Adipose tissue (tissue), 3 donors: ENCODE measurements around the gene IRX3. TPM values are rescaled to one million over a fixed set of nuclear protein-coding genes. Genes with fewer than 3 reads are reported as not detected.

Experiments used
- H3K27ac ChIP-seq: one replicate; pipeline ENCODE4 v1.5.1; 2013; ENCODE audit warnings: low read depth, low read length
- WGBS, 3 donors: extraction: QIAGEN DNeasy Blood & Tissue Kit; methylation state at CpG; one replicate each; pipeline ENCODE4 v1.1.7; 2013; 5-methylcytosine and 5-hydroxymethylcytosine counted together
- polyA plus RNA-seq, 3 donors: library from polyadenylated mRNA; stranded (reverse); fragments of 200-250 nt; gene quantifications; one replicate each; pipeline ENCODE4 v1.2.3, GENCODE V29; 2013
- donor health status: healthy with polysubstance abuse.
- donor health status: Bipolar disorder and iron deficiency.
- donor health status: healthy.

The IRX3 gene
- polyA plus RNA-seq, 3 donors, result 1.4 to 2.9 (median 1.8) TPM

DNA sequence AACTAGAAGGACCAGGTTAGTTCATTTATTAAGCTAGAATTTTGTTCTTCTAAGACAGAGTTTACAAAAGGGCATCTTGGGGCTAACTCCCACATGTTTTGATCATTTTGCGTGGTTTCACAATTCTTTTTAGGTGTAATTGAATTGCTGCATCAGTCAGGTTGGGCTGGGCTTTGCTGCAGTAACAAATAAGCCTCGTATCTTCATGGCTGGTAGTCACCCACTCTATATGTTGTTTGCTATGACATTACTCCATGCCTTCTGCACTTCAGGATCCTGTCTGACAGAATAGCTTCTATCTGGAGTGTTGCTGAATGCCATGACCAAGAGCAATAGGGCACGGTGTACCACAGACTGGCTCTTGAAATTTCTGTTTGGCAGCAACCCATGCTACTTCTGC is 10.6 kb upstream of the IRX3 start:
- WGBS, 3 donors, result 87 to 92% (median 90%) methylated on average over 3 of the region's 3 CpGs
- H3K27ac ChIP-seq, result no peak overlapping the region

GRCh38 chr16:54296543-54296942 is 10.0 kb upstream of the IRX3 start:
- no peak overlapping the region for H3K27ac ChIP-seq
- WGBS, 3 donors, result 95 to 96% (median 95%) methylated on average over 1 of the region's 1 CpG

GRCh38 chr16:54291656-54292487 is 5.3 kb upstream of the IRX3 start:
- WGBS, 3 donors, result 34 to 50% (median 36%) methylated on average over 22 of the region's 22 CpGs
- no peak overlapping the region for H3K27ac ChIP-seq

GRCh38 chr16:54290833-54291655 is 4.5 kb upstream of the IRX3 start:
- H3K27ac ChIP-seq, result no peak overlapping the region
- WGBS, 3 donors, result 8 to 17% (median 12%) methylated on average over 46 of the region's 46 CpGs

- WGBS, 3 donors, result 3 to 11% (median 7%) methylated on average over 58 to 62 of the region's 62 CpGs
- no peak overlapping the region for H3K27ac ChIP-seq
Observed at GRCh38 chr16:54289945-54290832, 3.6 kb upstream of the IRX3 start.

- H3K27ac ChIP-seq, result no peak overlapping the region
- 5 to 15% (median 7%) methylated on average over 56 to 57 of the region's 57 CpGs for WGBS, 3 donors
Observed at GRCh38 chr16:54289242-54289944, 2.8 kb upstream of the IRX3 start.

- 6 to 15% (median 10%) methylated on average over 24 to 25 of the region's 25 CpGs for WGBS, 3 donors
- no peak overlapping the region for H3K27ac ChIP-seq
Observed at GRCh38 chr16:54288835-54289241, 2.3 kb upstream of the IRX3 start.

GRCh38 chr16:54288030-54288834 is 1.6 kb upstream of the IRX3 start:
- no peak overlapping the region for H3K27ac ChIP-seq

DNA sequence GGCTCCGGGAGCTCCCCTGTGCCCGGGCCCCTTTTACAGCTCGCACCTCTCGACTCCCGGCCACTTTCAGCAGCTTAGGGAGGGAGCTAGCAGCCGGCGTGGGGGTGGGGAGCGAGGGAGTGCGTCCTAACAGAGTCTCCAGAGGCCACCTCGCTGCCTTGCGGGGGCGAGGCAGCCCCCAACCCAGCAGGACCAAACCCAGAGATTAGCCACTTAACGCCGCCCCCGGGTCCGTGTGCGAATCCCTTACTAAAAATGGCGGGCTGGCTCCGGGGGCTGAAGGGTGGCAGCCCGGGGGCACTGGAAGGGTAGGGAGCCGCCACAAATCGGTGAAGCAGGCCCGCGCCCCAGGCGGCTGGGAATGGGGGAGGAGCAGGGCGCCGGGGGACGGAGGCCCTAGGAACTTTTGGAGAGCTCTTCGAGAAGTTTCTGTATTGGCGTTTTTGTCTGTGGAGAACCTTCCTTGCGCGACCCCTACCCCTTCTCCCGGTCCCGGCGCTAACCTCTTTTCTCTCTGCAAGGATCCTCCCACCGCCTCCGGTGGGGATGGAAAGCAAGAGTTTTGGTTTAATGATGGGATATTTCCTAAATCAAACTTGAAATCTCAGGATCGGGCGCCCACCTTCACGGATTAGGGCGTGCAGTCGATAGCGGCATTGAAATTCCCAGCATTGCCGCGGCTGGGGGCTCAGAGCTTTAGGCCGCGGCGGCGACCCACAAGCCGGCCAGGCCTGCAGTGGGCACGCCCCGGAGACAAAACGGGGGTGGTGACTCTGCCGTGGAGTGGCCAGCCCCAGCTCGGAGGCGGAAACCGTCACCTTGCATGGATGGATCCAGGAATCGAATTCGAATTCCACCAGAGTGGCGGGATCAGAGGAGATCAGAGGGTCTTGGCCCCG is 793 bp upstream of the IRX3 start:
- no peak overlapping the region for H3K27ac ChIP-seq
- WGBS, 3 donors, result 3 to 4% (median 3%) methylated on average over 59 to 61 of the region's 61 CpGs

More at GRCh38 chr16:54288030-54288834, 1.6 kb upstream of the IRX3 start:
- 13 to 17% (median 14%) methylated on average over 38 of the region's 38 CpGs for WGBS, 3 donors

DNA sequence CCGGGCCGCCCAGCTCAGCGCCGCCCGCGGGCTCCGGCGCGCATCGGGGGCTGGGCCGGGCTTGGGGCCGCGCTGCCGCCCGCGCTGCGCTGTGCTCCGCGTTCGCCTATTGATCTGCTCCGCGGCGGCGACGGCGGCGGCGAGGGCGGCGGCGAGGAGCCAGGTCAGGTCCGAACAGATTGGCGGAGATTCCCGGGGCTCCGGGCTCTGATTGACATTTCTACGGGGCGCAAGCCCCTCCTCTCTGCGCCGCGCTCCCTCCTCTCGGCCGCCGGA is 559 bp downstream of the IRX3 start:
- H3K27ac ChIP-seq, result no peak overlapping the region

DNA sequence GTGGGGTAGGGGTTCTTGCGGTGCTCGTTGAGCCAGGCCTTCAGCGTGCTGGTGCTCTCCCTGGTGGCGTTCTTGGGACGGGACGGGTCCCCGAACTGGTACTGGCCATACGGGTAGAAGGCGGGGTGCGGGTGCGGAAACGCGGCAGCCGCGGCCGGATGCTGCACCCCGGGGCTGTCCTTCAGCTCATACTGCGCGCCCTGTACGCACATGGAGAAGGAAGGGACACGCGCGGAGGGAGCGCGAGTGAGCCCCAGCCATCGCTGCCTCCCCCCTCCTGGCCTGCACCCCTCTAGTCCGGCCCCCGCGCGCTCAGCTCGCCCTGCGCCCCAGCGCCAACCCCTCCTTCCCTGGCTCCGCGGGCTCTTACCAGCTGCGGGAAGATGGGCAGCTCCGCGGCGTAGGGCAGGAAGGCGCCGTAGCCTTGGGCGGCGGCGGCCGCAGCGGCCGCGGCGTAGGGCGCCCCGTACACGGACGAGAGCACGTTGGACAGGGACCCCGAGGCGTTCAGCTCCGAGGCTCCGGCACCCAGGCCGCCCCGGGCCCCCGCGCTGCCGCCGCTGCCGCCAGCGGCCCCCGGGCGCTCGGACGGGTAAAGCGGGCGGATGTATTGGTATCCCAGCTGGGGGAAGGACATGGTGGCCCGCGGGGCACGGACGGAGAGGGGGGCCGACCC is 1.0 kb downstream of the IRX3 start:
- 1 to 2% (median 2%) methylated on average over 49 to 77 of the region's 77 CpGs for WGBS, 3 donors

More for the DNA sequence above, 559 bp downstream of the IRX3 start:
- 0 to 1% (median 0%) methylated on average over 11 to 43 of the region's 43 CpGs for WGBS, 3 donors

GRCh38 chr16:54284931-54285413 is 1.6 kb downstream of the IRX3 start:
- WGBS, 3 donors, result 5 to 6% (median 5%) methylated on average over 37 to 42 of the region's 42 CpGs
- no peak overlapping the region for H3K27ac ChIP-seq

More for the DNA sequence above, 1.0 kb downstream of the IRX3 start:
- H3K27ac ChIP-seq, result no peak overlapping the region

GRCh38 chr16:54284319-54284930 is 2.2 kb downstream of the IRX3 start:
- H3K27ac ChIP-seq, result no peak overlapping the region
- 3 to 6% (median 4%) methylated on average over 38 to 73 of the region's 73 CpGs for WGBS, 3 donors

GRCh38 chr16:54283725-54284318 is 2.8 kb downstream of the IRX3 start:
- no peak overlapping the region for H3K27ac ChIP-seq
- 12 to 25% (median 17%) methylated on average over 30 to 31 of the region's 31 CpGs for WGBS, 3 donors
